DMS153 (cell line): Measurements from ENCODE around the gene DCAF6.

Source experiments
- DNase-seq: peaks from one replicate; lab custom pipeline; 2025; lab: John Stamatoyannopoulos, UW

The DCAF6 gene

GRCh38 chr1:168105846-168106245, 169.4 kb downstream of the DCAF6 start:
- DNase-seq, result no peak

- no peak for DNase-seq
Measured at GRCh38 chr1:168106274-168106673, 169.8 kb downstream of the DCAF6 start.

GRCh38 chr1:168110896-168111545, 174.5 kb downstream of the DCAF6 start:
- no peak for DNase-seq

GRCh38 chr1:168112673-168113305, 176.3 kb downstream of the DCAF6 start:
- DNase-seq, result peak; percentile 77

- DNase-seq, result peak; percentile 46
Measured at GRCh38 chr1:168114845-168115244, 178.4 kb downstream of the DCAF6 start.

- peak; percentile 49 for DNase-seq
Measured at GRCh38 chr1:168116327-168116799, 179.9 kb downstream of the DCAF6 start.

- DNase-seq, result no peak
Measured at GRCh38 chr1:168119750-168120149, 183.3 kb downstream of the DCAF6 start.

GRCh38 chr1:168121401-168122011, 185.0 kb downstream of the DCAF6 start:
- no peak for DNase-seq

GRCh38 chr1:168125051-168125450, 188.6 kb downstream of the DCAF6 start:
- no peak for DNase-seq
